Measurements from ENCODE around the gene ICA1.

DNA sequence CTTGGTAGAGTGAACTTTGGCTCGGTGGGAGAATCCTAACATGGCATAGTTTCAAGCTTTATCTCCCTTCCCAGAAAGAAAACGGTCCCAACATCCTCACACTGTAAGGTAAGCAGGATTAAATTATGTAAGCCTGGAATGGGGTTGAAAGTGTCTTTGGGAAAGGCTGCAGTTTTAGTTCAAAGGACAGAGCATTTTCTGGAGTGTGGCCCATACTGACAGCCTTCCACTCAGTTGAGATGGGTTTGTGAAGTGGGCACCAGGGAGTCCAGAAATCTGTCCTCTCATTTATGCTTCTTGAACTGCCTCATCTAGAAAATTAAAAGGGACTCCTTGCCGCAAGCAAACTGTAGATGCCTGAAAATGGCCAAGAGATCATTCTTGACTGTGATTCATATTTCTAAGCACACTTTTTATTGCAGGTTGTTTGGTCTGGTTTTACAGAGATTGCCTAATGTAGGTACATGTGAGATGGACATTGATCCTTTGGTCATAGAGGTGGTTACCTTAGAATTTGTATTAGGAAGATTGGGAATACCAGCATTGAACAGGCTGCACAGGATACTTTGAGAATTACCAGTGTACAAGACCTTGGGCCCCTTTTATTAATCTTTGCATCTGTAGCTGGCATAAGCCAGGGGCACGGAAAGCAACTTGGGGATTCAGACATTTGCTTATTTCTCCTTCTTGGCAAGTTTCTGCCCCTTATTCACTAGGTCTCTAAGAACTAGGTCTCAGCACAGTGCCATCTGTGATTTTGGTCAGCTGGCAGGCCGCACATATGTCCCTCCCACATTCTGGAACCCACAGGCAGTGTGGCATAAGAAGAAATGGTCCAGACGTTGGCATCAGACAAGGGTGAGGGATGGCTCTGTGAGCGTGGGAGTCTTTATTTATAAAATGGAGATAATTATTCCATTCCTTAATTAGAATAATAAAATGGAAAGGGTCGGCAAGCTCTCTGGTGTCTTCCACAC lies 167.5 kb downstream of the ICA1 start:
- no peak for TF ChIP-seq KLF1 (tag by site-specific recombination; IDR thresholded peaks at IDR 0.05)
- TF ChIP-seq, protein P1, sequence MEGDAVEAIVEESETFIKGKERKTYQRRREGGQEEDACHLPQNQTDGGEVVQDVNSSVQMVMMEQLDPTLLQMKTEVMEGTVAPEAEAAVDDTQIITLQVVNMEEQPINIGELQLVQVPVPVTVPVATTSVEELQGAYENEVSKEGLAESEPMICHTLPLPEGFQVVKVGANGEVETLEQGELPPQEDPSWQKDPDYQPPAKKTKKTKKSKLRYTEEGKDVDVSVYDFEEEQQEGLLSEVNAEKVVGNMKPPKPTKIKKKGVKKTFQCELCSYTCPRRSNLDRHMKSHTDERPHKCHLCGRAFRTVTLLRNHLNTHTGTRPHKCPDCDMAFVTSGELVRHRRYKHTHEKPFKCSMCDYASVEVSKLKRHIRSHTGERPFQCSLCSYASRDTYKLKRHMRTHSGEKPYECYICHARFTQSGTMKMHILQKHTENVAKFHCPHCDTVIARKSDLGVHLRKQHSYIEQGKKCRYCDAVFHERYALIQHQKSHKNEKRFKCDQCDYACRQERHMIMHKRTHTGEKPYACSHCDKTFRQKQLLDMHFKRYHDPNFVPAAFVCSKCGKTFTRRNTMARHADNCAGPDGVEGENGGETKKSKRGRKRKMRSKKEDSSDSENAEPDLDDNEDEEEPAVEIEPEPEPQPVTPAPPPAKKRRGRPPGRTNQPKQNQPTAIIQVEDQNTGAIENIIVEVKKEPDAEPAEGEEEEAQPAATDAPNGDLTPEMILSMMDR (tag by site-specific recombination; IDR thresholded peaks at IDR 0.05), result no peak
- TF ChIP-seq IKZF3 (tag by site-specific recombination; IDR thresholded peaks at IDR 0.05), result no peak
- TF ChIP-seq TCF7L2 (IDR thresholded peaks at IDR 0.05; ENCODE audit: borderline replicate concordance, low read depth, low read length), result no peak
- TF ChIP-seq, protein P2, sequence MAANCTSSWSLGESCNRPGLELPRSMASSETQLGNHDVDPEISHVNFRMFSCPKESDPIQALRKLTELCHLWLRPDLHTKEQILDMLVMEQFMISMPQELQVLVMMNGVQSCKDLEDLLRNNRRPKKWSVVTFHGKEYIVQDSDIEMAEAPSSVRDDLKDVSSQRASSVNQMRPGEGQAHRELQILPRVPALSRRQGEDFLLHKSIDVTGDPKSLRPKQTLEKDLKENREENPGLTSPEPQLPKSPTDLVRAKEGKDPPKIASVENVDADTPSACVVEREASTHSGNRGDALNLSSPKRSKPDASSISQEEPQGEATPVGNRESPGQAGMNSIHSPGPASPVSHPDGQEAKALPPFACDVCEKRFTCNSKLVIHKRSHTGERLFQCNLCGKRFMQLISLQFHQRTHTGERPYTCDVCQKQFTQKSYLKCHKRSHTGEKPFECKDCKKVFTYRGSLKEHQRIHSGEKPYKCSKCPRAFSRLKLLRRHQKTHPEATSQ (tag by site-specific recombination; IDR thresholded peaks at IDR 0.05), result no peak
- no peak for TF ChIP-seq KLF9 (tag by site-specific recombination; IDR thresholded peaks at IDR 0.05; ENCODE audit: low read depth)
- TF ChIP-seq ZEB2 (tag by site-specific recombination; IDR thresholded peaks at IDR 0.05), result no peak

Data from HEK293 (cell line).